Lower leg skin (tissue), 3 donors: ENCODE results near the gene ARPC2.

Experiments
- POLR2A ChIP-seq, 2 donors: fragments of 450-650 bp; IDR thresholded peaks; one replicate each; pipeline ENCODE4 v1.6.1; 2016 to 2017; ENCODE audit warnings: antibody characterized with exemption in 2 of 2, mild to moderate bottlenecking in 1 of 2, moderate library complexity in 1 of 2
- TF ChIP-seq, protein P1 (sequence below), 3 donors: fragments of 450-650 bp; IDR thresholded peaks; one replicate each; pipeline ENCODE4 v1.5.1; 2016; ENCODE audit warnings: antibody characterized with exemption in 3 of 3, mild to moderate bottlenecking in 3 of 3, moderate library complexity in 2 of 3

DNA sequence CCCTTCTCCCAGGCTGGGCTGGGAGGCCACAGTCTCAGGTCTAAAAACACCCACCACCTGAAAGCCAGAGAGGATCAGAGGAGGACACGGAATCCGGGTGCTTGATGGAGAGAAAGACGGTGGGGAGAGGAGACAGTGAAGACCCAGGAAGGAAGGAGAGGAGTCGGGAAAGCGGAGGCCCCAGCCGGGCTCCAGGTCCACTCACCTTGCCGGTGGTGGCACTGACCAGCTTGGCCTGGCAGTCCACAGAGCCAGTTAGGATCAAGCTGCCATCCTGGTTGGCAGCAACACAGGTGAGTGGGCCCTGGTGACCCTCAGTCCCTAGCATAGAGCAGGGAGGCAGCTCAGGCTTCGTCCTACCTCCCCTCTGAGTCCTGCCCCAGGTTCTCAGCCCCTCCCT, 48.6 kb downstream of the ARPC2 start:
- TF ChIP-seq POLR2A (IDR thresholded peaks at IDR 0.05): no peak
- TF ChIP-seq, protein P1, sequence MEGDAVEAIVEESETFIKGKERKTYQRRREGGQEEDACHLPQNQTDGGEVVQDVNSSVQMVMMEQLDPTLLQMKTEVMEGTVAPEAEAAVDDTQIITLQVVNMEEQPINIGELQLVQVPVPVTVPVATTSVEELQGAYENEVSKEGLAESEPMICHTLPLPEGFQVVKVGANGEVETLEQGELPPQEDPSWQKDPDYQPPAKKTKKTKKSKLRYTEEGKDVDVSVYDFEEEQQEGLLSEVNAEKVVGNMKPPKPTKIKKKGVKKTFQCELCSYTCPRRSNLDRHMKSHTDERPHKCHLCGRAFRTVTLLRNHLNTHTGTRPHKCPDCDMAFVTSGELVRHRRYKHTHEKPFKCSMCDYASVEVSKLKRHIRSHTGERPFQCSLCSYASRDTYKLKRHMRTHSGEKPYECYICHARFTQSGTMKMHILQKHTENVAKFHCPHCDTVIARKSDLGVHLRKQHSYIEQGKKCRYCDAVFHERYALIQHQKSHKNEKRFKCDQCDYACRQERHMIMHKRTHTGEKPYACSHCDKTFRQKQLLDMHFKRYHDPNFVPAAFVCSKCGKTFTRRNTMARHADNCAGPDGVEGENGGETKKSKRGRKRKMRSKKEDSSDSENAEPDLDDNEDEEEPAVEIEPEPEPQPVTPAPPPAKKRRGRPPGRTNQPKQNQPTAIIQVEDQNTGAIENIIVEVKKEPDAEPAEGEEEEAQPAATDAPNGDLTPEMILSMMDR (IDR thresholded peaks at IDR 0.05): no peak
